ENCODE data around the gene CPN1.
"Not testable (repeated sequence)": the region's sequence is repeated elsewhere in the genome, so short reads cannot be mapped to it uniquely, and the experiment has no call there.

Gene CPN1
- 0 to 0.07 (median 0) reads per million in 9 experiments for total RNA-seq

DNA sequence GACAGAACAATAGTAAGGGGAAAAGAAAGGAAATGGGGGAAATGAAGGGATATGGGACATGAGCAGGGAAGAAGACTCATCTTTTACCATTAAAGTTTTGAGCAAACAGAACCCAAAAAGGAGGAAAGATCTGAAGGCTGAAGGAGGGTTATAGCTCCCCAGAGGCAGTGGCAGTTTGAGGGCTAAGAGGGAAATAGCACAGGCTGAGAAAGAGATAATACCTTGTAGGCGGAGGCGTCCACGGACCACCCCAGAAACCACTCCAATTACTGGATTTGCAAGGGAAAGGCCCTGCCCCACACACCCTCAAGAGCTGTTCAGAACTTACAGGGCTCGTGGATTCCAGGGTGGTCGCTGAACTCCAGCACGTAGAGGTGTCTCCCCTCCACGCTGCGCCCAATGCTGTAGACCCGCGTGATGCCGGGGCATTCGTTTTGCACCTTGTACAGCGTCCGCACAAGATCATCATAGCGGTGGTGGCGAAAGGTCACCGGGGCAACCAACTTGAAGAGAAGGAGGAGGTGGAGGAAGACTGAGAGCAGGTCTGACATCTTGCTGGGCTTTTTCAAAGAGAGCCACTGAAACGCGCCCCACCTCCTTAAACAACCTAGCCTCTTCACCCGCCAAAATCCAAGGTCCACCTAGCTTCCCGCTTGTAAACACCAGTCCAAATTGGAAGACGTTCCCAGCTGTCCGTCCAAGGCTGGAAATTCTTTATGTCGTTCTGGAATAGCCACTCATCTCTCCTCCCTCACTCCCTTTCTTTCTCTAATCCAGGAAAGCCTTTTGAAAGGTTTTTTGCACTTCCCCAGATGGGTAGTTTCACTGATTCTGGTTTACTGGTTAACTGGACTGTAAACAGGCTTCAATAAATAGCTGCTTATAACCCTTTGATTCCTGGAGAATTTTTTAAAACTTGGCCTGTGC lies at the start of gene CPN1:
CPN1 (minus strand) TSS at position 795 of the 927 bp plus-strand sequence; CDS start at position 551, 244 bp downstream.
- Mint-ChIP-seq H3K4me3 (no peak within 1 kb of the TSS), H3K36me3 (ENCODE audit: insufficient read depth) (no peaks in the 10 kb centered on the region), H3K9me3 (no peaks in the 10 kb centered on the region), H3K4me1 (ENCODE audit: low read depth in 2 of 2) (no peaks in the 10 kb centered on the region), H3K27me3 (peaks cover 50 to 52% of the 10 kb centered on the region in 2 donors), H3K27ac (no peak within 1 kb of the TSS)
- ATAC-seq (replicated peaks): no peak
- no peak for DNase-seq

DNA sequence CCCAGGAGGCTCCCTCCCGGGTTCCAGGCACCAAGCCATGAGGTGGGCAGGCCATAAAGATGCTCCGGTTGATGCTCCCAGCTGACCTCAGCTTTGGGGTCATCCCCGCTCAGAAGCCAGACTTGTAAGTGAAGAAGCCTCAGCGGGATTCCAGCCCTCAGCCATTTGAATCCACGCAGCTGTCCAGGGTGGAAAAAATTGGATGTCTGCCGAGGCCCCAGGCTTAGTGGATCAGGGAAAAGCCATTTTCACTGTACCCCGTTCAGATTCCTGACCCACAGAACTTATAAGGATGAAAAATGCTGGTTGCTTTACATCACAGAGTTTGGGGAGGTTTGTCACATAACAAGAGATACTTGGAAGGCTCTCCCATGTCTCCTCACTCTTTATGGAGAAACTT lies 49.2 kb upstream of the CPN1 start:
- Mint-ChIP-seq H3K27ac (no peak overlapping the region), H3K27me3 (peaks cover 26 to 55% of the 10 kb centered on the region in 2 donors), H3K36me3 (ENCODE audit: insufficient read depth) (no peaks in the 10 kb centered on the region), H3K4me3 (no peak overlapping the region), H3K9me3 (no peaks in the 10 kb centered on the region), H3K4me1 (ENCODE audit: low read depth in 2 of 2) (no peaks in the 10 kb centered on the region)
- ATAC-seq (replicated peaks): no peak
- no peak for DNase-seq

DNA sequence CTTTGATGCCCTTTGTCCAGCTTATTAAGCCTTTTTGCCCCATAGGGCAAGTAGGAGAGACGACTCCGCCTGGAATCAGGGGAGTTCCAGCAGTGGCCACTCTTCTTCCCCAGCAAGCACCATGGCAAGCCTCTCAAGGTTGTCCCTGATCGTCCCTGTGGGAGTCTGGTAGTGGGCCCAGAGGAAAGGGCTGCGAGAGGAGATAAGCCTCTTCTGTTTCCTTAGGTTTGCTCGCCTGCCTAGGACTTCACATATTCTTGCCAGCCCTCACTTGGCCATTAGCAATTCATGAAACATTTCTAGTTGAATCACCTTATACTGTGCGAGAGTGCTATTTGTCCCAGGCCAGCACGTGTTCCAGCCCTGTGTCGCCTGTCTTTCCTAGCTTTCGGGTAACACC lies 47.8 kb upstream of the CPN1 start:
- DNase-seq (no peak), ATAC-seq (replicated peaks) (no peak)
- no peaks in the 10 kb centered on the region for H3K9me3 Mint-ChIP-seq
- no peak overlapping the region for H3K27ac Mint-ChIP-seq
- H3K27me3 Mint-ChIP-seq: peaks cover 35 to 57% of the 10 kb centered on the region in 2 donors
- no peak overlapping the region for H3K4me3 Mint-ChIP-seq
- no peaks in the 10 kb centered on the region for H3K36me3 Mint-ChIP-seq (ENCODE audit: insufficient read depth)
- no peaks in the 10 kb centered on the region for H3K4me1 Mint-ChIP-seq (ENCODE audit: low read depth in 2 of 2)

DNA sequence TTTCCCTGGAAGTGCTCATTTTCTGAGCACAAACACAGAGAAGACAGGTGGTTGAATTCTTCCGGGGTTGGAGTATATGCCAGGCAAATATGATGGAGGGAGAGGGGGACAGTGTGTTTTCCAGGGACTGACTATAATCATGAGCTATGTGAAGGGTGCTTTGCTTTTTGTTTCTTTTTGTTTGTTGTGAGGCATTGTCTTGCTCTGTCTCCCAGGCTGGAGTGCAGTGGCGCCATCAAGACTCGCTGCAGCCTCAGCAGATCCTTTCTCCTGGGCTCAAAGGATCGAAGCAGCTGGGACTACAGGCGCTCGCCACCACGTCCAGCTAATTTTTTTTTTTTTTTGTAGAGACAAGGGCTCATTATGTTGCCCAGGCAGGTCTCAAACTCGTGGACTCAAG lies 47.3 kb upstream of the CPN1 start:
- no peak for DNase-seq
- no peak for ATAC-seq (replicated peaks)
- Mint-ChIP-seq H3K27me3 (peaks cover 39 to 59% of the 10 kb centered on the region in 2 donors), H3K9me3 (no peaks in the 10 kb centered on the region), H3K36me3 (ENCODE audit: insufficient read depth) (no peaks in the 10 kb centered on the region), H3K4me3 (no peak overlapping the region), H3K27ac (peak overlapping the region in 1 of 2 donors; percentile 20), H3K4me1 (ENCODE audit: low read depth in 2 of 2) (no peaks in the 10 kb centered on the region)

DNA sequence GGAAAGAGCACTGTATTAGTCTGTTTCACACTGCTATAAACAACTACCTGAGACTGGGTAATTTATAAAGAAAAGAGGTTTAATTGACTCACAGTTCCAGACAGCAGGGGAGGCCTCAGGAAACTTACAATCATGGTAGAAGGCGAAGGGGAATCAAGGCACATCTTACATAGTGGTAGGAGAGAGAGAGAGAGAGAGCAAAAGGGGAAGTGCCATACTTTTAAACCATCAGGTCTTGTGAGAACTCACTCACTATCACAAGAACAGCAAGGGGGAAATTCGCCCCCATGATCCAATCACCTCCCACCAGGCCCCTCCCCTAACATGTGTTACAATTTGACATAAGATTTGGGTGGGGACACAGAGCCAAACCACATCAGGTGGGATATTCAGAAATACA lies 43.7 kb upstream of the CPN1 start:
- not testable (repeated sequence) for H3K4me3 Mint-ChIP-seq; ATAC-seq (replicated peaks); H3K27ac Mint-ChIP-seq; H3K9me3 Mint-ChIP-seq; DNase-seq; H3K36me3 Mint-ChIP-seq (ENCODE audit: insufficient read depth); H3K4me1 Mint-ChIP-seq (ENCODE audit: low read depth in 2 of 2)
- H3K27me3 Mint-ChIP-seq: peaks cover 38 to 42% of the 10 kb centered on the region in 2 donors

DNA sequence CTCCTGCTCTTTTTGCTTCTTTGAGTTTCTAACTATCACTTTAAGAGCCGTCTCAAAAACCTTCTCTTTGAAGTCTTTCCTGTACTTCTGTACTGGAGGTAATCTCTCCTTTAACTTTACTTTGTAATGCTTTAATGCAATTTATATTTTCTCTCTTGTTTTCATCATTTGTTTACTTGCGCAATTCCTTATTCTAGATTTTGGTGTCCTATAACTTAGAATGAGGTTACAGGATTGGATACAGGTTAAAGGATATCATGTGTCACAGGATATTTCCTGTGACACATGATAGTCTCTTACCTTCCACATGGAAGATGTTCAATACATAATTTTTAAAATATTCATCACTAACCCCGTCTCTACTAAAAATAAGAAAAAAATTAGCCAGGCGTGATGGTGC lies 42.4 kb upstream of the CPN1 start:
- no peak for DNase-seq
- Mint-ChIP-seq H3K9me3 (no peaks in the 10 kb centered on the region), H3K27me3 (peaks cover 33 to 39% of the 10 kb centered on the region in 2 donors), H3K36me3 (ENCODE audit: insufficient read depth) (no peaks in the 10 kb centered on the region), H3K27ac (no peak overlapping the region), H3K4me3 (no peak overlapping the region), H3K4me1 (ENCODE audit: low read depth in 2 of 2) (peaks cover 2 to 5% of the 10 kb centered on the region in 2 donors)
- ATAC-seq (replicated peaks): no peak

DNA sequence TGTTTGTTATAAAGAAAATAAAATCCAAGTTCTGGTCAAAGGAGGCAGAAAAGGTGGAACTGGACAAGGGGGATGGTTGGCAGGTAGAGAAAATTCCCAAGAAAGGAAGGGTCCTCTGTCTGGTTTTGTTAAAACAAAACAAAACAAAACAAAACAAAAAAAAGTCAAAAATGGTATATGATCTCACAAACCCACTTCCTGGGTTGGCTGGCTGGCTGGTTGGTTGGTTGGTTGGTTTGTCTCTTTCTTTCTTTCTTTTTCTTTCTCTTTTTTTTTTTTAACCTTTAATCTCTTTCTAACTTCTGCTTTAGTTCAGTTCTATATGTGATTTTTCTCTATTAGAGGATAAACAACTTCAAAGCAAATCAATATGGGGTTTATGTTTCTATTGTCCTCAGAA lies 41.1 kb upstream of the CPN1 start:
- Mint-ChIP-seq H3K27ac (no peak overlapping the region), H3K4me3 (no peak overlapping the region)

DNA sequence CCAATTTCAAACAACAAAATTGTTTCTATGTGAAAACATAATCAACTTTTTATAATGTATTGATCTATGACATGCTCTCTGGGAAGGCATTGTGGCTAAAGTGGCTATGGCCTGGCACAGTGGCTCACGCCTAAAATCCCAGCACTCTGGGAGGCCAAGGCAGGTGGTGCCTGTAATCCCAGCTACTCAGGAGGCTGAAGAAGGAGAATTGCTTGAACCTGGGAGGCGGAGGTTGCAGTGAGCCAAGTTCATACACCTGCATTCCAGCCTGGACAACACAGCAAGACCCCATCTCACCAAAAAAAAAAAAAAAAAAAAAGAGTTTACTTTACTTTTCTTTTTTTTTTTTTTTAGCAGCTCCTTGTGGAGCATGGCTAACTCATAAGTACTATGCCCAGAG lies 38.9 kb upstream of the CPN1 start:
- H3K36me3 Mint-ChIP-seq (ENCODE audit: insufficient read depth): no peaks in the 10 kb centered on the region
- peaks cover 2 to 5% of the 10 kb centered on the region in 2 donors for H3K4me1 Mint-ChIP-seq (ENCODE audit: low read depth in 2 of 2)
- H3K27me3 Mint-ChIP-seq: peaks cover 35 to 41% of the 10 kb centered on the region in 2 donors

More for the DNA sequence above, 41.1 kb upstream of the CPN1 start:
- no peak for ATAC-seq (replicated peaks)
- Mint-ChIP-seq H3K36me3 (ENCODE audit: insufficient read depth) (no peaks in the 10 kb centered on the region), H3K4me1 (ENCODE audit: low read depth in 2 of 2) (peaks cover 2 to 5% of the 10 kb centered on the region in 2 donors), H3K27me3 (peaks cover 30% of the 10 kb centered on the region in 2 donors), H3K9me3 (peaks cover 0 to 2% of the 10 kb centered on the region in 2 donors)
- no peak for DNase-seq

DNA sequence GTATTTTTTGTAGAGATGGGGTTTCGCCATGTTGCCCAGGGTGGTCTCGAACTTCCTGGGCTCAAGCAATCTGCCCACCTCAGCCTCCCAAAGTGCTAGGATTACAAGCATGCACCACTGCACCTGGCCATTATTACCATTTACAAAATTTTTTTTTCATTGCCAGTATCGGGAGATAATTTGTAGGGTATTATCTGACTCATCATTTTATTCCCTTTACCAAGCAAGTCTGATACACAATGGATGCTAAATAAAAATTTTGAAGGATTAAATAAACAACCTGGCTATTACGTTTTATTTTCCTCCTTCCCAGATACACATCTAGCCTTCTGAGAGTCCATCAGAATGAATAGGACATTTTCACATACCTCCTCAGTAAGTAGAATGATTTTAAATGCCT lies 38.1 kb upstream of the CPN1 start:
- Mint-ChIP-seq H3K27me3 (peaks cover 37 to 46% of the 10 kb centered on the region in 2 donors), H3K9me3 (peaks cover 0 to 2% of the 10 kb centered on the region in 2 donors), H3K36me3 (ENCODE audit: insufficient read depth) (no peaks in the 10 kb centered on the region), H3K4me3 (no peak overlapping the region), H3K27ac (no peak overlapping the region), H3K4me1 (ENCODE audit: low read depth in 2 of 2) (peaks cover 2 to 5% of the 10 kb centered on the region in 2 donors)
- ATAC-seq (replicated peaks): no peak
- no peak for DNase-seq

More for the DNA sequence above, 38.9 kb upstream of the CPN1 start:
- DNase-seq: no peak
- Mint-ChIP-seq H3K9me3 (peaks cover 0 to 2% of the 10 kb centered on the region in 2 donors), H3K4me3 (no peak overlapping the region), H3K27ac (no peak overlapping the region)
- ATAC-seq (replicated peaks): no peak

DNA sequence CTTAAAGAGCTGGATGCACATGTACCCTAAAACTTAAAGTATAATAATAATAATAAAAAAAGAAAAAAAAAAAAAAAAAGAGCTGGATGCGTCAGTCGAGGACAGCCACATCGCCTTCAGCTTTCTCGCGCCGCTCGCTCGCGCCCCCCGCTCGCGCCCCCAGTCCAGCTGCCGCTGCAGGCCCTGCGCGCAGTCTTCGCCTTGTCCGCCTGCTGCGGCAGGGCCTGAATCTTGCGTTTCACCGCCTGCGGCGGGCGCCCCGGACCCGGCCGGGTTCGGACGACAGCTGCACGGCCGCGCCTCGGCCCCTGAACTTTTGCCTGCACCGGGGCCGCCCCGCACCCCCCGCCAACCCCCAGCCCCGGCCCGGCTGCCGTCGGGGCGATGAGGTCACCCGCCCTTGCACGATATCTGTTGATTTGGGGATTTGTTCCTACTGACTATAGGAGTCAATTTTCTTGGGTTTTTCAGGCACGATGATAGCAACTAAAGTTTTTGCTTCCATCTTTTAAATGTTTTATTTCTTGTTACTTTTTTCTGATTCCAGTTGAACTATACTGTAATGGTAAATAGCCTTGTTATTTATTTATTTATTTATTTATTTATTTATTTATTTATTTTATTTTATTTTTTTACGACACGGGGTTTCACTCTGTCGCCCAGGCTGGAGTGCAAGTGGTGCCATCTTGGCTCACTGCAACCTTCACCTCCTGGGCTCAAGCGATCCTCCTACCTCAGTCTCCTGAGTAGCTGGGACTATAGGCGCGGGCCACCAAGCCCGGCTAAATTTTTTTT lies 33.5 kb upstream of the CPN1 start:
- peaks cover 31 to 58% of the 10 kb centered on the region in 2 donors for H3K27me3 Mint-ChIP-seq
- peaks cover 0 to 2% of the 10 kb centered on the region in 2 donors for H3K9me3 Mint-ChIP-seq
- H3K36me3 Mint-ChIP-seq (ENCODE audit: insufficient read depth): no peaks in the 10 kb centered on the region
- no peaks in the 10 kb centered on the region for H3K4me1 Mint-ChIP-seq (ENCODE audit: low read depth in 2 of 2)
- no peak overlapping the region for H3K27ac Mint-ChIP-seq
- no peak for DNase-seq
- no peak for ATAC-seq (replicated peaks)
- no peak overlapping the region for H3K4me3 Mint-ChIP-seq

DNA sequence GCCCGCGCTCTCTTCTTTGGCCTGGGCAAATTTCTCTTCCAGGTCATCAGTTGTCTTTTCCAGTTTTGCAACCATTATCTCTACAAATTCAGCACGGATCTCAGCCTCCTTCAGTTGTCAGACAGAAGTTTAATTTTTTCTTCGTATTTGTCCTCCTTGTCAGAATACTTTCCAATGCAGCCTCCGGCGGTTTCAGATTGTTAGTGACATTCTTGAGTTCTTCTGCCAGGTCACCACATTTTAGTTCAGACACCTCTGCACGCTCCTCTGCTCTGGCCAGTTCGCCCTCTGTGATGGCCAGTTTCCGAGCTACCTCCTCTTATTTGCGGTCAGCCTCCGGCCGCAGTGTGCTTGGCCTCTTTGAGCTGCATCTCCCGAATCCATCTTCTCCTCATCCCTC lies 32.8 kb upstream of the CPN1 start:
- no peak for ATAC-seq (replicated peaks)
- Mint-ChIP-seq H3K4me3 (no peak overlapping the region), H3K27ac (no peak overlapping the region), H3K36me3 (ENCODE audit: insufficient read depth) (no peaks in the 10 kb centered on the region), H3K9me3 (peaks cover 0 to 2% of the 10 kb centered on the region in 2 donors), H3K27me3 (peaks cover 31 to 58% of the 10 kb centered on the region in 2 donors), H3K4me1 (ENCODE audit: low read depth in 2 of 2) (no peaks in the 10 kb centered on the region)
- DNase-seq: no peak

DNA sequence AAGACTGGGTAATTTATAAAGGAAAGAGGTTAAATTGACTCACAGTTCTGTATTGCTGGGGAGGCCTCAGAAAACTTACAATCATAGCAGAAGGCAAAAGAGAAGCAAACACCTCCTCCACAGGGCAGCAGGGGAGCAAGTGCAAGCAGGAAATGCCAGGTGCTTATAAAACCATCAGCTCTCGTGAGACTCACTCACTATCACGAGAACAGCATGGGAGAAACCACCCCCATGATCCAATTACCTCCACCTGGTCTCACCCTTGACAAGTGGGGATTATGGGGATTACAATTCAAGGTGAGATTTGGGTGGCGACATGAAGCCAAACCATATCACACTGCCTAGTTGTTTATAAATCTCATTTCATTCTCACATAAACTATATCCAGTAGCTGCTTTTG lies 28.0 kb upstream of the CPN1 start:
- ATAC-seq (replicated peaks) (no peak), DNase-seq (no peak)
- Mint-ChIP-seq H3K9me3 (no peaks in the 10 kb centered on the region), H3K27ac (no peak overlapping the region), H3K27me3 (peaks cover 11 to 54% of the 10 kb centered on the region in 2 donors), H3K36me3 (ENCODE audit: insufficient read depth) (no peaks in the 10 kb centered on the region), H3K4me1 (ENCODE audit: low read depth in 2 of 2) (no peaks in the 10 kb centered on the region), H3K4me3 (no peak overlapping the region)

DNA sequence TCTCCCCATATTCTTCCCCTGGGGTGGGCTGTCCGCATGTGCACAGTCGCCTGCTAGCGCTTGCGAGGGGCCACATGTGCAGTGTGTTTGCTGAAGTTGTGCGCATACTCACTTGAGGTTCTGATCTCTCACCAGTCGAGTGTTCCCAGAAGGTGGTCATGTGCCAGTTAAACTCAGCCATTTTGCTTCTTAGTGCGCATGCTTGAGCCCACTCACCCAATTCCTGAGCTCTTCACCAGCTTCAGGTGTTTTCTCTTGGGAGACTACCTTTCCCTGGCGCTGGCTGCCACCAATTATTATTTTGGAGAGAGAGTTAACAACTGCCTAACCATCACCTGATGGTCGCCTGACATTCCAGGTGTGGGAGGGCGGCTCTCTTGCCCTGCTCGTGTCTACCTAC lies 25.2 kb upstream of the CPN1 start:
- H3K27ac Mint-ChIP-seq: no peak overlapping the region
- H3K4me3 Mint-ChIP-seq: no peak overlapping the region
- DNase-seq: no peak
- no peaks in the 10 kb centered on the region for H3K9me3 Mint-ChIP-seq
- H3K4me1 Mint-ChIP-seq (ENCODE audit: low read depth in 2 of 2): no peaks in the 10 kb centered on the region
- ATAC-seq (replicated peaks): no peak
- H3K27me3 Mint-ChIP-seq: peaks cover 29 to 56% of the 10 kb centered on the region in 2 donors
- H3K36me3 Mint-ChIP-seq (ENCODE audit: insufficient read depth): no peaks in the 10 kb centered on the region
